ENCODE data around the gene ADAMTS2. TPM values are rescaled to one million over a fixed set of nuclear protein-coding genes. Genes with fewer than 3 reads are reported as not detected.

The ADAMTS2 gene
- total RNA-seq, 2 experiments from 2014 or later: not detected

- Histone ChIP-seq H3K4me3 (ENCODE audit: low read length) (no peak overlapping the region), H3K9me3 (ENCODE audit: control insufficient read depth in 1 of 2, insufficient read depth in 1 of 2, low read length in 2 of 2) (peaks cover 0 to 11% of the 10 kb centered on the region in 2 experiments), H3K27ac (ENCODE audit: low read depth in 1 of 2, low read length in 2 of 2) (no peak overlapping the region), H3K4me1 (ENCODE audit: insufficient read depth, low read length) (no peaks in the 10 kb centered on the region), H3K27me3 (ENCODE audit: control insufficient read depth in 1 of 2, insufficient read depth in 2 of 2, low read length in 2 of 2) (no peaks in the 10 kb centered on the region), H3K36me3 (ENCODE audit: insufficient read depth, low read length) (no peaks in the 10 kb centered on the region)
- ATAC-seq (ENCODE audit: poor library complexity): no peak
- DNase-seq: no peak
- Mint-ChIP-seq H3K36me3 (ENCODE audit: low read depth) (no peaks in the 10 kb centered on the region), H3K9me3 (no peaks in the 10 kb centered on the region), H3K27me3 (peaks cover 4% of the 10 kb centered on the region), H3K4me1 (ENCODE audit: low read depth) (no peaks in the 10 kb centered on the region), H3K4me3 (no peak overlapping the region), H3K27ac (no peak overlapping the region)
- no peak for TF ChIP-seq CTCF (IDR thresholded peaks at IDR 0.05)
- intact Hi-C loops (cut with DNase I, micrococcal nuclease): no loop called here
- ChIA-PET CTCF (no interaction called here), POLR2A (no interaction called here)
Observed at GRCh38 chr5:179355976-179356974, 11.0 kb upstream of the ADAMTS2 start.

GRCh38 chr5:179354305-179354882 is 9.1 kb upstream of the ADAMTS2 start:
- no peak overlapping the region for H3K4me3 ChIP-seq (ENCODE audit: low read length)
- no peaks in the 10 kb centered on the region for H3K27me3 ChIP-seq (ENCODE audit: control insufficient read depth in 1 of 2, insufficient read depth in 2 of 2, low read length in 2 of 2)
- ATAC-seq (ENCODE audit: poor library complexity): no peak
- DNase-seq: no peak
- ChIA-PET CTCF (no interaction called here), POLR2A (no interaction called here)
- no peaks in the 10 kb centered on the region for H3K4me1 ChIP-seq (ENCODE audit: insufficient read depth, low read length)
- no peak overlapping the region for H3K27ac ChIP-seq (ENCODE audit: low read depth in 1 of 2, low read length in 2 of 2)
- Mint-ChIP-seq H3K4me1 (ENCODE audit: low read depth) (no peaks in the 10 kb centered on the region), H3K4me3 (no peak overlapping the region), H3K27ac (no peak overlapping the region), H3K9me3 (no peaks in the 10 kb centered on the region), H3K27me3 (peaks cover 4% of the 10 kb centered on the region), H3K36me3 (ENCODE audit: low read depth) (no peaks in the 10 kb centered on the region)
- TF ChIP-seq CTCF (IDR thresholded peaks at IDR 0.05): no peak
- intact Hi-C loops (cut with DNase I, micrococcal nuclease): no loop called here
- H3K36me3 ChIP-seq (ENCODE audit: insufficient read depth, low read length): no peaks in the 10 kb centered on the region
- peaks cover 0 to 9% of the 10 kb centered on the region in 2 experiments for H3K9me3 ChIP-seq (ENCODE audit: control insufficient read depth in 1 of 2, insufficient read depth in 1 of 2, low read length in 2 of 2)

- no peaks in the 10 kb centered on the region for H3K9me3 Mint-ChIP-seq
Observed at GRCh38 chr5:179348843-179349242, 3.6 kb upstream of the ADAMTS2 start.

More at GRCh38 chr5:179348843-179349242, 3.6 kb upstream of the ADAMTS2 start:
- Mint-ChIP-seq H3K27ac (no peak overlapping the region), H3K36me3 (ENCODE audit: low read depth) (no peaks in the 10 kb centered on the region), H3K4me1 (ENCODE audit: low read depth) (peaks cover 8% of the 10 kb centered on the region), H3K4me3 (no peak overlapping the region), H3K27me3 (peaks cover 37% of the 10 kb centered on the region)
- Histone ChIP-seq H3K36me3 (ENCODE audit: insufficient read depth, low read length) (no peaks in the 10 kb centered on the region), H3K4me3 (ENCODE audit: low read length) (no peak overlapping the region), H3K27me3 (ENCODE audit: control insufficient read depth in 1 of 2, insufficient read depth in 2 of 2, low read length in 2 of 2) (peaks cover 25 to 37% of the 10 kb centered on the region in 2 experiments), H3K27ac (ENCODE audit: low read depth in 1 of 2, low read length in 2 of 2) (no peak overlapping the region), H3K4me1 (ENCODE audit: insufficient read depth, low read length) (peaks cover 6% of the 10 kb centered on the region), H3K9me3 (ENCODE audit: control insufficient read depth in 1 of 2, insufficient read depth in 1 of 2, low read length in 2 of 2) (peaks cover 0 to 5% of the 10 kb centered on the region in 2 experiments)
- ChIA-PET CTCF (no interaction called here), POLR2A (interaction anchor here (1.4 kb wide), 1 partner anchor 14 kb away, joined by 3 read pairs; no protein-coding TSS in a partner anchor)
- intact Hi-C loops (cut with DNase I, micrococcal nuclease): no loop called here
- DNase-seq (no peak), ATAC-seq (ENCODE audit: poor library complexity) (no peak)
- TF ChIP-seq CTCF (IDR thresholded peaks at IDR 0.05): no peak
